Measurements from ENCODE around the gene USP6NL.

The USP6NL gene

DNA sequence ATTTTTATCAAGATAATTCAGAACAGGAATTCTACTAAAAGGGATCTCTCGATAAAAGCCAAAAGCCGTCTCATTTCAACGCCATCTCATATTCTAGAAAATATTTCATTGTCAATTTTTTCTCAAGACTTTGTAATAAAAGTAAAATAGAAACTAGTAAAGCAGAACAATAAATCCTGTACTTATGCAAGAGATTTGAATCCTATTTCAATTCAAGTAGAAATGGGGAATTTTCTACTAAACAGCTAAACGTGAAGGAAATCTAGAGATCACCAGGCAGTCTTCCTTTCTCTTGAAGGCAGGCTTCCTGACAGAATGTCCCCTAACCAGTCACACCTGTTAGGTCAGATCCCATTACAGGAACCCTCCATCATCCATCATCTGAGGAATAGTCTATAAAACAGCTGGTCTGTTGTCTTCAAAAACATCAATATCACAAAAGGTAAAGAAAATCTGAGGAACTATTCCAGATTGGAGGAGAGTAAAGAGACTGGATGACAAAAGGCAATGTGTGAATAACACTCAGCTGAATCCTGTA, 23.7 kb downstream of the USP6NL start:
- peaks cover 10 to 48% (median 25%) of the 10 kb centered on the region in 4 experiments for H3K4me1 ChIP-seq (ENCODE audit: control extremely low read depth in 1 of 4, control insufficient read depth in 4 of 4, insufficient read depth in 4 of 4, low read length in 3 of 4)
- CTCF ChIA-PET, result interaction anchor here (1.0 to 2.0 kb wide), 6 partner anchors 10 to 98 kb away, joined by 3 to 4 read pairs (median 3); no protein-coding TSS in a partner anchor
- WGBS (ENCODE audit: insufficient coverage), result 29% methylated on average over 1 of the region's 4 CpGs
- H3K27ac ChIP-seq (ENCODE audit: insufficient read depth in 1 of 2, low read depth in 1 of 2, low read length in 2 of 2, poor library complexity in 1 of 2, severe bottlenecking in 2 of 2), result no peak overlapping the region
- POLR2A ChIA-PET, result no interaction called here
- no peak overlapping the region for H3K4me3 ChIP-seq (ENCODE audit: control insufficient read depth in 1 of 7, extremely low read depth in 1 of 7, insufficient read depth in 4 of 7, low read depth in 2 of 7, low read length in 6 of 7)
- no peak for DNase-seq
- peaks cover 0 to 7% (median 0%) of the 10 kb centered on the region in 4 experiments for H3K36me3 ChIP-seq (ENCODE audit: control insufficient read depth in 4 of 4, insufficient read depth in 4 of 4, low read length in 3 of 4)
- H3K27me3 ChIP-seq (replicated peaks in 2 of 5; ENCODE audit: control insufficient read depth in 4 of 5, insufficient read depth in 5 of 5, low read length in 4 of 5), result no peaks in the 10 kb centered on the region
- peaks cover 0 to 3% (median 0%) of the 10 kb centered on the region in 5 experiments for H3K9me3 ChIP-seq (ENCODE audit: control extremely low read depth in 1 of 5, control insufficient read depth in 4 of 5, insufficient read depth in 2 of 5, low read depth in 1 of 5, low read length in 4 of 5)

- peak overlapping the region in 1 of 7 experiments; percentile 15 for H3K4me3 ChIP-seq (ENCODE audit: control insufficient read depth in 1 of 7, extremely low read depth in 1 of 7, insufficient read depth in 4 of 7, low read depth in 2 of 7, low read length in 6 of 7)
- H3K4me1 ChIP-seq (ENCODE audit: control extremely low read depth in 1 of 4, control insufficient read depth in 4 of 4, insufficient read depth in 4 of 4, low read length in 3 of 4), result peaks cover 10 to 48% (median 26%) of the 10 kb centered on the region in 4 experiments
- H3K27ac ChIP-seq (ENCODE audit: insufficient read depth in 1 of 2, low read depth in 1 of 2, low read length in 2 of 2, poor library complexity in 1 of 2, severe bottlenecking in 2 of 2), result peak overlapping the region; percentile 25 to 72
- CTCF ChIA-PET, result no interaction called here
- POLR2A ChIA-PET, result no interaction called here
- peaks cover 0 to 7% (median 1%) of the 10 kb centered on the region in 4 experiments for H3K36me3 ChIP-seq (ENCODE audit: control insufficient read depth in 4 of 4, insufficient read depth in 4 of 4, low read length in 3 of 4)
- peak; percentile 34 to 81 (median 76) for DNase-seq
- H3K9me3 ChIP-seq (ENCODE audit: control extremely low read depth in 1 of 5, control insufficient read depth in 4 of 5, insufficient read depth in 2 of 5, low read depth in 1 of 5, low read length in 4 of 5), result peaks cover 0 to 3% (median 0%) of the 10 kb centered on the region in 5 experiments
- H3K27me3 ChIP-seq (replicated peaks in 2 of 5; ENCODE audit: control insufficient read depth in 4 of 5, insufficient read depth in 5 of 5, low read length in 4 of 5), result no peaks in the 10 kb centered on the region
Measured at GRCh38 chr10:11586170-11586569, 25.3 kb downstream of the USP6NL start.

DNA sequence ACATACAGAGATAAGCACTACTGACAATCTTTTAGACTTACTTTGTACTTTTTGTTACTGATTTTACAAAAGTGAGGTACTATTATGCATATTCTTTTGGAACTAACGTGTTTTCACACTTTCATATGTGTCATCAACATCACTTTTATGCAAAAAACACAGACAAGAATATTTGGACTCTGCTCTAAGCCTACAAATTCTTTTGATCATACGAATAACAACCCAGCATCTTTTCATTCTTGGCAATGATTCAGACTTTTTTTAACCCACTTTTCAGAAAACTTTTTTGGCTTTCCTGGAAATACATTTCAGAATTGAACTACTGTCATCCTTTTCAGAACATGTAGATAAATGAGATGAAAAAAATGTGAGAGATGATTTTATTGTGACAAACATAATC, 30.2 kb downstream of the USP6NL start:
- WGBS (ENCODE audit: insufficient coverage), result 53% methylated on average over 2 of the region's 2 CpGs
- H3K9me3 ChIP-seq (ENCODE audit: control extremely low read depth in 1 of 5, control insufficient read depth in 4 of 5, insufficient read depth in 2 of 5, low read depth in 1 of 5, low read length in 4 of 5), result peaks cover 0 to 3% (median 0%) of the 10 kb centered on the region in 5 experiments
- H3K36me3 ChIP-seq (ENCODE audit: control insufficient read depth in 4 of 4, insufficient read depth in 4 of 4, low read length in 3 of 4), result peaks cover 0 to 10% (median 3%) of the 10 kb centered on the region in 4 experiments
- POLR2A ChIA-PET, result no interaction called here
- no peak overlapping the region for H3K4me3 ChIP-seq (ENCODE audit: control insufficient read depth in 1 of 7, extremely low read depth in 1 of 7, insufficient read depth in 4 of 7, low read depth in 2 of 7, low read length in 6 of 7)
- no peak for DNase-seq
- H3K27me3 ChIP-seq (replicated peaks in 2 of 5; ENCODE audit: control insufficient read depth in 4 of 5, insufficient read depth in 5 of 5, low read length in 4 of 5), result no peaks in the 10 kb centered on the region
- no peak overlapping the region for H3K27ac ChIP-seq (ENCODE audit: insufficient read depth in 1 of 2, low read depth in 1 of 2, low read length in 2 of 2, poor library complexity in 1 of 2, severe bottlenecking in 2 of 2)
- H3K4me1 ChIP-seq (ENCODE audit: control extremely low read depth in 1 of 4, control insufficient read depth in 4 of 4, insufficient read depth in 4 of 4, low read length in 3 of 4), result peaks cover 0 to 15% (median 3%) of the 10 kb centered on the region in 4 experiments
- CTCF ChIA-PET, result no interaction called here

GRCh38 chr10:11579885-11580284, 31.6 kb downstream of the USP6NL start:
- POLR2A ChIA-PET, result interaction anchor here (0.6 kb wide), 1 partner anchor 40 kb away, joined by 3 read pairs; no protein-coding TSS in a partner anchor
- DNase-seq, result no peak
- no CpG with 5 or more reads among the region's 6 CpGs for WGBS (ENCODE audit: insufficient coverage)
- Histone ChIP-seq H3K27ac (ENCODE audit: insufficient read depth in 1 of 2, low read depth in 1 of 2, low read length in 2 of 2, poor library complexity in 1 of 2, severe bottlenecking in 2 of 2) (no peak overlapping the region), H3K36me3 (ENCODE audit: control insufficient read depth in 4 of 4, insufficient read depth in 4 of 4, low read length in 3 of 4) (peaks cover 0 to 6% (median 3%) of the 10 kb centered on the region in 4 experiments), H3K27me3 (replicated peaks in 2 of 5; ENCODE audit: control insufficient read depth in 4 of 5, insufficient read depth in 5 of 5, low read length in 4 of 5) (no peaks in the 10 kb centered on the region), H3K4me3 (ENCODE audit: control insufficient read depth in 1 of 7, extremely low read depth in 1 of 7, insufficient read depth in 4 of 7, low read depth in 2 of 7, low read length in 6 of 7) (no peak overlapping the region), H3K4me1 (ENCODE audit: control extremely low read depth in 1 of 4, control insufficient read depth in 4 of 4, insufficient read depth in 4 of 4, low read length in 3 of 4) (peaks cover 0 to 11% (median under 1%) of the 10 kb centered on the region in 4 experiments), H3K9me3 (ENCODE audit: control extremely low read depth in 1 of 5, control insufficient read depth in 4 of 5, insufficient read depth in 2 of 5, low read depth in 1 of 5, low read length in 4 of 5) (peaks cover 0 to 3% (median 0%) of the 10 kb centered on the region in 5 experiments)
- CTCF ChIA-PET, result interaction anchor here (1.5 to 2.4 kb wide), 2 partner anchors 10 to 14 kb away, joined by 4 to 13 read pairs; no protein-coding TSS in a partner anchor

DNA sequence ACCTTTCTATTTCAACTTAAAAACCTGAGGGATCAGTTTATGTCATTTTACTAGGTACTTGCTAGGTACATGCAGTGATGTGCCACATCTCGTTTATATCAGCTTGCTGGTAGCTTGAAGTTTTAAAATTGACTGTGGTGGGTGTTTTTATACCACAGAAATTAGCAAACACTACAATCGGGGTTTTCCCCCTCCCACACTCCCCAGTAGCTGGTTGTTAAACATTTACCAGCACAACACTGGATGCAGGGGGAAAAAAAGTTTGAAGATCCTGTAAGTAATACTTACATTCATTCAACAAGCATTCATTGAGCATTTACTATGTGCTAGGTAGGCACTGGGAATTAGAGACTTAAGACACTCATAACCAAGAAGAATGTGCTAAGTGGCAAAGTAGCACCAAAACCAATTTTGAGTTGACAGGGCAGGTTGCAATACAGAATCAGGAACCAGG, 32.6 kb downstream of the USP6NL start:
- POLR2A ChIA-PET, result no interaction called here
- no peak overlapping the region for H3K4me3 ChIP-seq (ENCODE audit: control insufficient read depth in 1 of 7, extremely low read depth in 1 of 7, insufficient read depth in 4 of 7, low read depth in 2 of 7, low read length in 6 of 7)
- no peak overlapping the region for H3K27ac ChIP-seq (ENCODE audit: insufficient read depth in 1 of 2, low read depth in 1 of 2, low read length in 2 of 2, poor library complexity in 1 of 2, severe bottlenecking in 2 of 2)
- H3K4me1 ChIP-seq (ENCODE audit: control extremely low read depth in 1 of 4, control insufficient read depth in 4 of 4, insufficient read depth in 4 of 4, low read length in 3 of 4), result peaks cover 6 to 20% (median 10%) of the 10 kb centered on the region in 4 experiments
- H3K36me3 ChIP-seq (ENCODE audit: control insufficient read depth in 4 of 4, insufficient read depth in 4 of 4, low read length in 3 of 4), result peaks cover 0 to 5% (median 1%) of the 10 kb centered on the region in 4 experiments
- no peak for DNase-seq
- WGBS (ENCODE audit: insufficient coverage), result no CpG with 5 or more reads among the region's 2 CpGs
- no peaks in the 10 kb centered on the region for H3K27me3 ChIP-seq (replicated peaks in 2 of 5; ENCODE audit: control insufficient read depth in 4 of 5, insufficient read depth in 5 of 5, low read length in 4 of 5)
- H3K9me3 ChIP-seq (ENCODE audit: control extremely low read depth in 1 of 5, control insufficient read depth in 4 of 5, insufficient read depth in 2 of 5, low read depth in 1 of 5, low read length in 4 of 5), result peaks cover 0 to 3% (median 0%) of the 10 kb centered on the region in 5 experiments
- CTCF ChIA-PET, result interaction anchor here (0.7 to 2.4 kb wide), 5 partner anchors 9 to 63 kb away, joined by 3 to 13 read pairs (median 4); partner anchors contain the start of gene USP6NL

- CTCF ChIA-PET, result interaction anchor here (0.9 to 2.0 kb wide), 2 partner anchors 11 to 18 kb away, joined by 3 to 5 read pairs; no protein-coding TSS in a partner anchor
- Histone ChIP-seq H3K4me1 (ENCODE audit: control extremely low read depth in 1 of 4, control insufficient read depth in 4 of 4, insufficient read depth in 4 of 4, low read length in 3 of 4) (peaks cover 13 to 30% (median 23%) of the 10 kb centered on the region in 4 experiments), H3K27ac (ENCODE audit: insufficient read depth in 1 of 2, low read depth in 1 of 2, low read length in 2 of 2, poor library complexity in 1 of 2, severe bottlenecking in 2 of 2) (no peak overlapping the region), H3K27me3 (replicated peaks in 2 of 5; ENCODE audit: control insufficient read depth in 4 of 5, insufficient read depth in 5 of 5, low read length in 4 of 5) (no peaks in the 10 kb centered on the region), H3K9me3 (ENCODE audit: control extremely low read depth in 1 of 5, control insufficient read depth in 4 of 5, insufficient read depth in 2 of 5, low read depth in 1 of 5, low read length in 4 of 5) (peaks cover 0 to 3% (median 0%) of the 10 kb centered on the region in 5 experiments), H3K36me3 (ENCODE audit: control insufficient read depth in 4 of 4, insufficient read depth in 4 of 4, low read length in 3 of 4) (peaks cover 0 to 2% (median 1%) of the 10 kb centered on the region in 4 experiments), H3K4me3 (ENCODE audit: control insufficient read depth in 1 of 7, extremely low read depth in 1 of 7, insufficient read depth in 4 of 7, low read depth in 2 of 7, low read length in 6 of 7) (no peak overlapping the region)
- no peak for DNase-seq
- whole genome bisulfite sequencing (ENCODE audit: insufficient coverage), result 100% methylated on average over 5 of the region's 6 CpGs
- POLR2A ChIA-PET, result no interaction called here
Measured at GRCh38 chr10:11576092-11576809, 35.2 kb downstream of the USP6NL start.
